IgD-negative memory B cell (primary cell): ENCODE results near the gene ZNF99. TPM values are rescaled to one million over a fixed set of nuclear protein-coding genes. Genes with fewer than 3 reads are reported as not detected.
A peak's percentile ranks its signal among the peaks of the same experiment; 100 is the strongest.
"Not testable (repeated sequence)": the region's sequence is repeated elsewhere in the genome, so short reads cannot be mapped to it uniquely, and the experiment has no call there.

Experiments used
- H3K27ac Mint-ChIP-seq, 3 donors: one replicate each; pipeline ENCODE4 v1.8.0; 2020 to 2022; ENCODE audit warnings: mild to moderate bottlenecking in 3 of 3, mixed read lengths in 3 of 3, moderate library complexity in 1 of 3
- H3K27me3 Mint-ChIP-seq: one replicate; pipeline ENCODE4 v1.8.0; 2021; ENCODE audit warnings: mixed read lengths
- H3K36me3 Mint-ChIP-seq: one replicate; pipeline ENCODE4 v1.8.0; 2020; ENCODE audit warnings: mild to moderate bottlenecking, mixed read lengths
- H3K4me1 Mint-ChIP-seq, 3 donors: one replicate each; pipeline ENCODE4 v1.8.0; 2020 to 2022; ENCODE audit warnings: mixed read lengths in 3 of 3, mild to moderate bottlenecking in 1 of 3
- H3K4me3 Mint-ChIP-seq, 4 donors: one replicate each; pipeline ENCODE4 v1.8.0; 2020 to 2022; ENCODE audit warnings: mild to moderate bottlenecking in 4 of 4, mixed read lengths in 4 of 4, moderate library complexity in 3 of 4
- H3K9me3 Mint-ChIP-seq, 3 donors: one replicate each; pipeline ENCODE4 v1.8.0; 2020 to 2021; ENCODE audit warnings: mixed read lengths in 3 of 3, mild to moderate bottlenecking in 1 of 3
- polyA plus RNA-seq: library from polyadenylated mRNA; unstranded; fragments of 300-500 nt; fragmentation: Illumina TruSeq; gene quantifications from one replicate; pipeline ENCODE4 v1.2.3, GENCODE V29; 2021

The ZNF99 gene
- polyA plus RNA-seq = not detected

GRCh38 chr19:22783651-22784410, at the start of gene ZNF99:
TSS of gene ZNF99 (minus strand) at chr19:22784151. CDS start at chr19:22784016, 135 bp downstream.
- H3K9me3 Mint-ChIP-seq = peaks cover 0 to 8% (median 4%) of the 10 kb centered on the region in 3 donors
- no peaks in the 10 kb centered on the region for H3K4me1 Mint-ChIP-seq
- peak within 1 kb of the TSS in 1 of 3 donors; percentile 31 for H3K27ac Mint-ChIP-seq
- H3K36me3 Mint-ChIP-seq = peaks cover 1% of the 10 kb centered on the region
- H3K27me3 Mint-ChIP-seq = peaks cover 1% of the 10 kb centered on the region
- no peak within 1 kb of the TSS for H3K4me3 Mint-ChIP-seq

GRCh38 chr19:22832031-22832762, 48.2 kb upstream of the ZNF99 start, which contains the start of gene ZNF723:
TSS of gene ZNF723 (plus strand) at chr19:22832291. CDS start at chr19:22832380, 89 bp downstream.
- Mint-ChIP-seq H3K36me3 (no peaks in the 10 kb centered on the region), H3K27ac (no peak within 1 kb of the TSS), H3K27me3 (no peaks in the 10 kb centered on the region), H3K9me3 (peaks cover 0 to 12% (median 8%) of the 10 kb centered on the region in 3 donors), H3K4me1 (no peaks in the 10 kb centered on the region), H3K4me3 (no peak within 1 kb of the TSS)

- H3K27ac Mint-ChIP-seq = no peak overlapping the region
- no peaks in the 10 kb centered on the region for H3K4me1 Mint-ChIP-seq
- no peaks in the 10 kb centered on the region for H3K27me3 Mint-ChIP-seq
- H3K36me3 Mint-ChIP-seq = no peaks in the 10 kb centered on the region
- peaks cover 1 to 12% (median 8%) of the 10 kb centered on the region in 3 donors for H3K9me3 Mint-ChIP-seq
- no peak overlapping the region for H3K4me3 Mint-ChIP-seq
Measured at GRCh38 chr19:22831211-22831610, 47.3 kb upstream of the ZNF99 start.

GRCh38 chr19:22814124-22814523, 30.2 kb upstream of the ZNF99 start:
- no peak overlapping the region for H3K27ac Mint-ChIP-seq
- H3K9me3 Mint-ChIP-seq = peaks cover 10 to 13% (median 12%) of the 10 kb centered on the region in 3 donors
- no peaks in the 10 kb centered on the region for H3K36me3 Mint-ChIP-seq
- H3K27me3 Mint-ChIP-seq = no peaks in the 10 kb centered on the region
- no peak overlapping the region for H3K4me3 Mint-ChIP-seq
- H3K4me1 Mint-ChIP-seq = no peaks in the 10 kb centered on the region

DNA sequence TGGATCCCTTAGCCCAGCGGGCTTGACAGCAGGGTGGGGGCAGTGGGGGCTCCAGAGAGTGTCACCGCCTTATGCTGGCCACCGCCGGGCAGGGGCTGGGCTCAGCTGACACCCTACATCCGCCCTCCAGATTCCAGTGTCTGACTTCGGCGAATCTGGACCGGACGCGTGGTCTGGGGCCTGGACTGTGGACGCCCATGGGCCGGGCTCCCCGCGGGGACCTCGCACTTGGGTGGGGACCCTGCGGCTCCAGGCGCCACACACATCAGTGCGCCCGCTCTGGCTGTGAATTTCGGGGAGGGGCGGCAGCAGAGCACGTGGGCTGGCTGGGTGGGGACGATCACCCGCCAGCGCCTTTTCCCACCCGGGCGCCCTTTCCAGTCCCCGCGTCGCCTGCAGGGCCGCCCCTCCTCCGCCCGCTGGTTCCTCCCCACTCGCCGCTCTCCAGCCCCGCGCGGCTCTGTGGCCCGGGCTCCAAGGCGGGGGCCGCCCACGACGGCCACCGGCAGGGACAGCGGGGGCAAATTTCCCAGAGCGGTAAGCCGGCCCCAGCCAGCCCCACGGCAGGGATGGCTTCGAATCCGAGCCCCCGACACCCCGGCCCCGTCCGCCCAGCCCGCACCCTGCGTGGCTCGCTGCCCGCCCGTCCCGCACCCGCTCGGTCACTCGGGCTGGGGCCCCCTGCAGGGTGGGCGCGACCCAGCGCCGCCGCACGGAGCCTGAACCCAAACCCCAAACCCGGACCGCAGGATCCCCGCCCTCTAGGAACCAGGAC, 23.3 kb upstream of the ZNF99 start:
- Mint-ChIP-seq H3K4me1 (no peaks in the 10 kb centered on the region), H3K27ac (no peak overlapping the region), H3K9me3 (peaks cover 6 to 12% (median 9%) of the 10 kb centered on the region in 3 donors), H3K27me3 (no peaks in the 10 kb centered on the region), H3K4me3 (no peak overlapping the region), H3K36me3 (no peaks in the 10 kb centered on the region)

- H3K27ac Mint-ChIP-seq = no peak overlapping the region
- H3K27me3 Mint-ChIP-seq = no peaks in the 10 kb centered on the region
- peaks cover 6 to 14% (median 9%) of the 10 kb centered on the region in 3 donors for H3K9me3 Mint-ChIP-seq
- no peak overlapping the region for H3K4me3 Mint-ChIP-seq
- no peaks in the 10 kb centered on the region for H3K36me3 Mint-ChIP-seq
- no peaks in the 10 kb centered on the region for H3K4me1 Mint-ChIP-seq
Measured at GRCh38 chr19:22806418-22806817, 22.5 kb upstream of the ZNF99 start.

DNA sequence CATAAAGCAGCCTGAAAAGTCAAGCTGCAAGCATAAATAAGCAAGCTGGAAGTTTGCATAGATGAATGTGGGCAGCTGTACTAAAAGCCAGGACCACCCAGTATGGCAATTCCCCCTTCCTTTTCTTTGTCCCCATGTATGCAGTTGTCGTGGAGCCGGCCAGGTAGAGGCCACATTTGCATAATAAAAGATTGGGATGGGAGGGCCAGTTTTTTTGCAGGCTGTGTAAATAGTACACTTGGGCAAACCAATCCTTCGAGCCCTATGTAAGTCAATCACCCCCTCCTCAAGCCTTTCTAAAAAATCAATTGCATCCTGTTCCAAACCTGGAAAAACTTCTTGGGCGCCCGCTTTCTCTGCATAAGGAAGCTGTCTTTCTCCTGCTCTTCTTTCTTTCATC, 13.1 kb upstream of the ZNF99 start:
- Mint-ChIP-seq H3K27me3 (no peaks in the 10 kb centered on the region), H3K36me3 (peaks cover 2% of the 10 kb centered on the region), H3K4me3 (no peak overlapping the region), H3K9me3 (peaks cover 6 to 41% (median 28%) of the 10 kb centered on the region in 3 donors), H3K4me1 (no peaks in the 10 kb centered on the region), H3K27ac (no peak overlapping the region)

DNA sequence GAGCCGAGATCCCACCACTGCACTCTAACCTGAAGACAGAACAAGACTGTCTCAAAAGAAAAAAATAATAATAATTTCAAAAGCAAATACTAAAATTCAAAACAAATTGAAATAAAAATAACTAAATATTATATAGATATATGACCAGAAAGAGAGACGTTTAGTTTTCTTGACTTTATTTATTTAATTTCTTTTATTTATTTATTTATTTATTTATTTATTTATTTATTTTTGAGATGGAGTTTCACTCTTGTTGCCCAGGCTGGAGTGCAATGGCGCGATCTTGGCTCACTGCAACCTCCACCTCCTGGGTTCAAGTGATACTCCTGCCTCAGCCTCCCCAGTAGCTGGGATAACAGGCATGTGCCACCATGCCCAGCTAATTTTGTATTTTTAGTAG, 8.9 kb upstream of the ZNF99 start:
- not testable (repeated sequence) for H3K4me3 Mint-ChIP-seq, H3K4me1 Mint-ChIP-seq, H3K27ac Mint-ChIP-seq, H3K27me3 Mint-ChIP-seq, H3K36me3 Mint-ChIP-seq
- peaks cover 2 to 32% (median 20%) of the 10 kb centered on the region in 3 donors for H3K9me3 Mint-ChIP-seq

GRCh38 chr19:22735911-22736645, 47.9 kb downstream of the ZNF99 start:
- Mint-ChIP-seq H3K36me3 (no peaks in the 10 kb centered on the region), H3K4me3 (no peak overlapping the region), H3K9me3 (peaks cover 8 to 46% (median 10%) of the 10 kb centered on the region in 3 donors), H3K27me3 (no peaks in the 10 kb centered on the region), H3K4me1 (no peaks in the 10 kb centered on the region), H3K27ac (no peak overlapping the region)

GRCh38 chr19:22733691-22734090, 50.3 kb downstream of the ZNF99 start:
- Mint-ChIP-seq H3K27me3 (no peaks in the 10 kb centered on the region), H3K9me3 (peaks cover 7 to 40% (median 16%) of the 10 kb centered on the region in 3 donors), H3K4me3 (no peak overlapping the region), H3K4me1 (no peaks in the 10 kb centered on the region), H3K36me3 (no peaks in the 10 kb centered on the region), H3K27ac (no peak overlapping the region)

- H3K9me3 Mint-ChIP-seq = peaks cover 8 to 16% (median 15%) of the 10 kb centered on the region in 3 donors
- H3K36me3 Mint-ChIP-seq, H3K4me3 Mint-ChIP-seq, H3K27ac Mint-ChIP-seq, H3K27me3 Mint-ChIP-seq, H3K4me1 Mint-ChIP-seq: not testable (repeated sequence)
Measured at GRCh38 chr19:22728214-22728613, 55.7 kb downstream of the ZNF99 start.

DNA sequence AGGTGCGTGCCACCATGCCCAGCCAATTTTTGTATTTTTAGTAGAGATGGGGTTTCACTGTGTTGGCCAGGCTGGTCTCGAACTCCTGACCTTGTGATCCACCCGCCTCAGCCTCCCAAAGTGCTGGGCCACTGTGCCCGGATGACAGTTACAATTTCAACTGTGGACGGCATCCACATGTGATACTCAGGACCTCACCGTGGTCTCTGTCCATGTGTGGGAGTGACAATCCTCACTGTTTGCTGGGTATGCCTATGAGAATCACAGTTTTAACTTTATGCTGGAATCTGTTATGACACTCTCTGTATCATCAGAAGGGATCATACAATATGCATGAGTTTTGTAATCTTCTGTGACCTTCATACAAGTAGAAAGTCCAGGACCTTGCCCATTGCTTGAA, 62.4 kb downstream of the ZNF99 start:
- H3K27me3 Mint-ChIP-seq, H3K4me3 Mint-ChIP-seq, H3K36me3 Mint-ChIP-seq, H3K27ac Mint-ChIP-seq, H3K4me1 Mint-ChIP-seq: not testable (repeated sequence)
- H3K9me3 Mint-ChIP-seq = peaks cover 5 to 16% (median 11%) of the 10 kb centered on the region in 3 donors

DNA sequence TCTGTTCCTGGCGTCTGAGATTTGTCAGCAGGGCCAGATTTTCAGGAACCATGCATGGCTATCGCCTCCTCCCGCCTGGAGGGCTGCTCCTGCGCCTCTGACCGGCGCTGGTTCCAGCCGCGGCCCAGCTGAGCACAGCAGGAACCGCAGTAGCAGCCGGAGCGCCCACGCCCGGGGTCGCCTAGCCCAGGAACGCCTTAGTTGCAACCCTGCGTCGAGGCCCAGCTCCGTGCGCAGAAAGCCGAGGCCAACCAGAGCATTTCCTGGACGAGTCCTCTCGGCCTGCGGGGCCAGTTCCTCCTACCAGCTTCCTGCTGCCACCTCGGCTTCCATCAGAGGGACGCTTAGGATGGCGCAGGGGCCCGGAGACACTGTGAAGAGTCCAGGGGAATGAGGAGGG, 75.0 kb downstream of the ZNF99 start:
- no peaks in the 10 kb centered on the region for H3K27me3 Mint-ChIP-seq
- H3K36me3 Mint-ChIP-seq = no peaks in the 10 kb centered on the region
- H3K4me3 Mint-ChIP-seq = no peak overlapping the region
- no peak overlapping the region for H3K27ac Mint-ChIP-seq
- H3K4me1 Mint-ChIP-seq = no peaks in the 10 kb centered on the region
- H3K9me3 Mint-ChIP-seq = peaks cover 3 to 8% (median 4%) of the 10 kb centered on the region in 3 donors

DNA sequence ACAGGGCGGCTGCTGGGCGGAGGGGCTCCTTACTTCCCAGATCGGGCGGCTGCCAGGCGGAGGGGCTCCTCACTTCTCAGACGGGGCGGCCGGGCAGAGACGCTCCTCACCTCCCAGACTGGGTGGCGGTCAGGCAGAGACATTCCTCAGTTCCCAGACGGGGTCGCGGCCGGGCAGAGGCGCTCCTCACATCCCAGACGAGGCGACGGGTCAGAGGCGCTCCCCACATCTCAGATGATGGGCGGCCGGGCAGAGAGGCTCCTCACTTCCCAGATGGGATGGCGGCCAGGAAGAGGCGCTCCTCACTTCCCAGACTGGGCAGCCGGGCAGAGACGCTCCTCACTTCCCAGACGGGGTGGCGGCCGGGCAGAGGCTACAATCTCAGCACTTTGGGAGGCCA, 80.9 kb downstream of the ZNF99 start:
- H3K27ac Mint-ChIP-seq, H3K36me3 Mint-ChIP-seq, H3K4me1 Mint-ChIP-seq, H3K27me3 Mint-ChIP-seq, H3K4me3 Mint-ChIP-seq: not testable (repeated sequence)
- H3K9me3 Mint-ChIP-seq = peaks cover 1 to 11% (median 6%) of the 10 kb centered on the region in 3 donors
